Activated naive CD8-positive, alpha-beta T cell treated with anti-CD3 and anti-CD28 coated beads, Interleukin-2, amount 10 ng/mL, durations not matched to agents 7 days and 5 days (primary cell): ENCODE measurements around the gene B4GALT1. TPM values are rescaled to one million over a fixed set of nuclear protein-coding genes. Genes with fewer than 3 reads are reported as not detected.
"Not testable (repeated sequence)": the region's sequence is repeated elsewhere in the genome, so short reads cannot be mapped to it uniquely, and the experiment has no call there.

Experiments
- ATAC-seq: fragments of 150-1000 bp; cut with Tn5 transposase; one replicate; pipeline ENCODE4 v1.10.0; 2021; ENCODE audit warnings: low read depth, moderate library complexity
- POLR2A ChIA-PET: fragments of 350-600 bp; sonication (Branson Sonifier 250); formaldehyde crosslinking; loops from one replicate; lab custom pipeline; 2021; ENCODE audit warnings: antibody characterized with exemption; lab: Charles Lee
- DNase-seq: peaks from one replicate; pipeline ENCODE4 v3.0.0; 2021
- H3K27ac Mint-ChIP-seq: one replicate; pipeline ENCODE4 v1.8.0; 2022; ENCODE audit warnings: mild to moderate bottlenecking, mixed read lengths
- H3K27me3 Mint-ChIP-seq: one replicate; pipeline ENCODE4 v1.8.0; 2022; ENCODE audit warnings: mild to moderate bottlenecking, moderate library complexity, mixed read lengths
- H3K36me3 Mint-ChIP-seq: one replicate; pipeline ENCODE4 v1.8.0; 2021; ENCODE audit warnings: mild to moderate bottlenecking, mixed read lengths
- H3K4me1 Mint-ChIP-seq: one replicate; pipeline ENCODE4 v1.8.0; 2021; ENCODE audit warnings: mixed read lengths
- H3K4me3 Mint-ChIP-seq: one replicate; pipeline ENCODE4 v1.8.0; 2022; ENCODE audit warnings: mild to moderate bottlenecking, moderate library complexity, mixed read lengths
- H3K9me3 Mint-ChIP-seq: one replicate; pipeline ENCODE4 v1.8.0; 2021; ENCODE audit warnings: mixed read lengths
- total RNA-seq, 2 experiments: library from RNA; stranded (reverse); gene quantifications; one replicate each; pipeline ENCODE4 v1.2.3, GENCODE V29; 2021

The B4GALT1 gene
- total RNA-seq, 2 experiments from 2014 or later: 34.6 to 35.7 TPM

DNA sequence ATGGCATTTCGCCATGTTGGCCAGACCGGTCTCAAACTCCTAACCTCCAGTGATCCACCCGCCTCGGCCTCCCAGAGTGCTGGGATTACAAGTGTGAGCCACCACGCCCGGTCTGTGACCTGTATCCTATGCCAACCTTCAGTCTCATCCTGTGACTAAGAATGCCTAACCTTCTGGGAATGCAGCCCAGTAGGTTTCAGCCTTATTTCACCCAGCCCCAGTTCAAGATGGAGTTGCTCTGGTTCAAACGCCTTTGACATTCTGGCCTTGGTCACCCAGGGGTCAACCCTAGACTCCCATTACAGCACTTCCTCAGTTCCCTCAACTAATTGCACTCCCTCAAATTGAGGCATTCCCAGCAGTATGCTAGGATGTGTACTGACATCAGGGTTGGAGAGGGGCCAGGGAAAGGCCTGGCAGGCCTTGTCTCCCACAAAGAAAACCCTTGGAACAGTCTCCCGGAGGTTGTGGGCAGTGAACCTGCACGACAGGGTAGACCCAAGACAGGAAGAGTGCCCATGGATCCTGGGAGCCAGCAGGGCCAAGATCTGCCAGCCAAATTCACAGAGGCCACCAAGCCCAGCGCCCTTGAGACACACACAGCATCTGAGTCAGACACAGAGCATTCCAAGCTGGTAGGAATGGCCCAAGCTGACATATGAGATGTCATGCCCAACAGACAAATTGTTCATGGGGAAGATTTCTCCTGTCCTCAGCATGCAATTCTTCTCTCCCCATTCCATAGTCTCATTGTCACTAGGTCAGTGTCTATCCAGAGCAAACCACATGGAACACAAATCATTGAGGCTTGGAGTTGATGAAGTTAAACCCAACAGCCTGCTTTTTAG lies 65.8 kb downstream of the B4GALT1 start:
- Mint-ChIP-seq H3K9me3 (no peaks in the 10 kb centered on the region), H3K36me3 (no peaks in the 10 kb centered on the region), H3K4me1 (no peaks in the 10 kb centered on the region), H3K27me3 (no peaks in the 10 kb centered on the region), H3K27ac (no peak overlapping the region), H3K4me3 (no peak overlapping the region)
- no peak for ATAC-seq
- no peak for DNase-seq
- POLR2A ChIA-PET: no interaction called here

DNA sequence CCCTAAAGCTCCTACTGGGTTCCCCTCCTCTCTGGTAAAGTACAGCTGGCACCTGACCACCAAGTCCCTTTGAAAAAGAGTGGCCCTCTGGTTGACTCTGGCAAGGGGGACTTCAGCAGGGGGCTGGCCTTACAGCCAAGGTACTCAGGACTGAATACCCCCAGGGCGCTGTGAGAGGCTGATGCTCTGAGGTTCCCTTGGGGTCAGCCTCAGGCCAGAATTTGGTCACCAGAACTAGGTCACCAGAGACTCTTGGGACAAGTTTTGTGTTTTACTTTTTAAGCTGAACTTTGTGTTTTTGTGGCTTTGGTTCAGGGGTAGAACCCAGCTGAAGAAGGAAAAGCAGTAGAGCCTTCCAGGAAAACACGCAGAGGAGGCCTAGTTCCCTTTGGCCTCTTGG lies 67.4 kb downstream of the B4GALT1 start:
- Mint-ChIP-seq H3K9me3 (no peaks in the 10 kb centered on the region), H3K36me3 (no peaks in the 10 kb centered on the region), H3K4me3 (no peak overlapping the region), H3K27ac (no peak overlapping the region), H3K27me3 (no peaks in the 10 kb centered on the region), H3K4me1 (no peaks in the 10 kb centered on the region)
- POLR2A ChIA-PET: no interaction called here
- DNase-seq (no peak), ATAC-seq (no peak)

DNA sequence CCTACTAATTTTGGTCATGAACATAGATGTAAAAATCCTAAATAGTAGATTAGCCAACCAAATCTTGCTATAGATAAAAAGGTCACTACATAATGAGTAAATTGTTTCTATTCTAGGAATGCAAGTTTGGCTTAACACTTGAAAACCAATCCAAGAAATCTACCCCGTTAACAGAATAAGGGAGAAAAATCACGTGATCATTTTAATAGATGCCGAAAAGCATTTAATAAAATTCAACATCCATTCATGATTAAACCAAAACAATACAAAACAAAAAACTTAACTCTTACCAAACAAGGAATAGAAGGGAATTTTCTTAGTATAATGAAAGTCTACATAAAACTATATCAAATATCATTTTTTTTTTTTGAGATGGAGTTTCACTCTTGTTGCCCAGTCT lies 69.9 kb downstream of the B4GALT1 start:
- H3K27me3 Mint-ChIP-seq: no peaks in the 10 kb centered on the region
- H3K4me1 Mint-ChIP-seq: peaks cover 8% of the 10 kb centered on the region
- no peak overlapping the region for H3K4me3 Mint-ChIP-seq
- POLR2A ChIA-PET: no interaction called here
- no peak overlapping the region for H3K27ac Mint-ChIP-seq
- DNase-seq (no peak), ATAC-seq (no peak)
- H3K36me3 Mint-ChIP-seq: no peaks in the 10 kb centered on the region
- H3K9me3 Mint-ChIP-seq: no peaks in the 10 kb centered on the region

DNA sequence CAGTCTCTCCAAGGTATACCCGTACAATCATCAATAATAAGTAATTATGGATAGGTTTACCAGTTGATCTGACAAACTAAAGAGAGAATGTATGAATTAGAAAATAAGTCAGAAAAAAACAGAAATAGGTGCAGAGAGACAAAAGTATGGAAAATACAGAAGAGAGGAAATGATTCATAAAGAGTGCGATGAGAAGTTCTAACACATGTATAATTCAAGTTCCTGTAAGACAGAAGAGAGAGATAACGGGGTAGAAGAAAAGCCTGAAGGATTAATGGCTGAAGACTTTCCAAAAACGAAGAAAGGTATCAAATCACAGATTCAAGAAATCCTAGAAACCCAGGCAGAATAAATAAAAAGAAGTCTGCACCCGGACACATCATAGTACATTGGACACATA lies 74.5 kb downstream of the B4GALT1 start:
- POLR2A ChIA-PET: no interaction called here
- Mint-ChIP-seq H3K9me3 (no peaks in the 10 kb centered on the region), H3K27me3 (peaks cover 11% of the 10 kb centered on the region), H3K36me3 (no peaks in the 10 kb centered on the region), H3K27ac (peak overlapping the region; percentile 50), H3K4me3 (no peak overlapping the region), H3K4me1 (peaks cover 9% of the 10 kb centered on the region)
- DNase-seq: no peak
- ATAC-seq: no peak

DNA sequence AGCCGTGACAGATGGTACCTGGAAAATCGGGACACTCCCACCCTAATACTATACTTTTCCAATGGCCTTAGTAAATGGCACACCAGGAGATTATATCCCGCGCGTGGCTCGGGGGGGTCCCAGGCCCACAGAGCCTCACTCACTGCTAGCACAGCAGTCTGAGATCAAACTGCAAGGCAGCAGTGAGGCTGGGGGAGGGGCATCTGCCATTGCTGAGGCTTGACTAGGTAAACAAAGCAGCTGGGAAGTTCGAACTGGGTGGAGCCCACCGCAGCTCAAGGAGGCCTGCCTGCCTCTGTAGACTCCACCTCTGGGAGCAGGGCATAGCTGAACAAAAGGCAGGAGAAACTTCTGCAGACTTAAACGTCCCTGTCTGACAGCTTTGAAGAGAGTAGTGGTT lies 81.5 kb downstream of the B4GALT1 start:
- H3K27ac Mint-ChIP-seq, ATAC-seq, POLR2A ChIA-PET, H3K9me3 Mint-ChIP-seq, DNase-seq, H3K4me3 Mint-ChIP-seq, H3K36me3 Mint-ChIP-seq: not testable (repeated sequence)
- Mint-ChIP-seq H3K4me1 (peaks cover 14% of the 10 kb centered on the region), H3K27me3 (peaks cover 14% of the 10 kb centered on the region)

DNA sequence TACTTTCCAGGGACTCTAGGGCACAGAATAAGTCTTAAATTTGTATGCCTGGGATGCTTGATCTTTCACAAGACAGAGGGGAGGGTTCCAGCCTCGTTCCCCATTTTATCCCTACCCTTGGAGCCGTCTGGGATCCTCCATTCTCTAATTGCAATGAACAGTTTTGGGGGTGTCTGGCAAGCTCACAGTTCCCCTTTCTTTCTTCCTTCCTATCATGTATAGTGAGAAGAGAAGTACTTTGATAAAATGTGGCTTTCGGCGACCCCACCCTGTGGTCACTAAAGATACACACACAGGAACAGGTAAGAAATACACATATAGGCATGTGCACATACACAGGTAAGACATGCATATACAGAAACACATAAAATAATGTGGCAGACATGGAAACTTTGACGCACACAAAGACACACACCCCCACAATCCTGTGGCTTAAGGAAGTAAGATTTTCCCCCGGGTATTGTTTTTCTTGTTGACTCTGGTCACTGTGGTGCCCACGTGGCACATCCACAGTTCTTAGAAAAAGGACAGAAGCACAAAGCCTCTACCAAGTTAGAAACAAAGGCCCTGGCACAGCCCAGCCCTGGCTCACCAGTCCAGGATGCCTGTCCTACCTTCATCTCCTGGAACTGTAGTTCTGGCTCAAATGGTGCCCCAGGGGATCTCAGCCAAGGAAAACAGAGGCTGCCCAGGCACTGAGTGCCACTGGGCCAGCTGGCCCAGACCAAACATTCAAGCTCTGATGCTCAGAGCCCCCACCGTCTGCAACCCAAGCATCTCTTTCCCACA lies 84.4 kb downstream of the B4GALT1 start:
- H3K4me3 Mint-ChIP-seq: peak overlapping the region; percentile 46
- POLR2A ChIA-PET: interaction anchor here (0.6 to 1.4 kb wide), 2 partner anchors 84 to 119 kb away, joined by 3 to 6 read pairs; partner anchors contain the start of gene B4GALT1
- H3K27ac Mint-ChIP-seq: peak overlapping the region; percentile 58
- ATAC-seq: no peak
- peaks cover 3% of the 10 kb centered on the region for H3K27me3 Mint-ChIP-seq
- DNase-seq: no peak
- H3K4me1 Mint-ChIP-seq: peaks cover 19% of the 10 kb centered on the region
- no peaks in the 10 kb centered on the region for H3K9me3 Mint-ChIP-seq
- H3K36me3 Mint-ChIP-seq: no peaks in the 10 kb centered on the region

DNA sequence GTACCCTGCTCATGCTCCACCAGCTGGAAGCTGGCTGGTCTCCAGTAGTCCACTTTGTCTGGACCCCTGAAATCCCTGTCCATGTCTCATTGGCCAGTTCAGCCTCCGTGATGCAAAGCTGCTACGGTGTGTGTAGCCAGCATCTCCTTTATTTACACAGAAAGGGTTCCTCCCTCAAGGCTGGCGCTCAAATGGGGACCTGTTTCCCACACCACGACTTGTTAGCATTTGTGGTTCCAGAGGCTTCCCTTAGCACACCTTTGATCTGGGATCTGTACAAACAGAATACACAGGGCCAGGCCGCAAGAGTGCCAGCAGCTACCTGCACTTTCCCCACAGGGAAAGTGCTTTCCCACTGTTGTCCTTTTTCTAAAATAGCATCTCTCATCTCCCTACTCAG lies 85.0 kb downstream of the B4GALT1 start:
- Mint-ChIP-seq H3K4me3 (peak overlapping the region; percentile 46), H3K27me3 (no peaks in the 10 kb centered on the region), H3K9me3 (no peaks in the 10 kb centered on the region), H3K36me3 (no peaks in the 10 kb centered on the region), H3K4me1 (peaks cover 23% of the 10 kb centered on the region), H3K27ac (peak overlapping the region; percentile 58)
- ATAC-seq (peak; percentile 15), DNase-seq (no peak)
- POLR2A ChIA-PET: interaction anchor here (0.6 to 1.4 kb wide), 2 partner anchors 85 to 119 kb away, joined by 3 to 6 read pairs; partner anchors contain the start of gene B4GALT1

DNA sequence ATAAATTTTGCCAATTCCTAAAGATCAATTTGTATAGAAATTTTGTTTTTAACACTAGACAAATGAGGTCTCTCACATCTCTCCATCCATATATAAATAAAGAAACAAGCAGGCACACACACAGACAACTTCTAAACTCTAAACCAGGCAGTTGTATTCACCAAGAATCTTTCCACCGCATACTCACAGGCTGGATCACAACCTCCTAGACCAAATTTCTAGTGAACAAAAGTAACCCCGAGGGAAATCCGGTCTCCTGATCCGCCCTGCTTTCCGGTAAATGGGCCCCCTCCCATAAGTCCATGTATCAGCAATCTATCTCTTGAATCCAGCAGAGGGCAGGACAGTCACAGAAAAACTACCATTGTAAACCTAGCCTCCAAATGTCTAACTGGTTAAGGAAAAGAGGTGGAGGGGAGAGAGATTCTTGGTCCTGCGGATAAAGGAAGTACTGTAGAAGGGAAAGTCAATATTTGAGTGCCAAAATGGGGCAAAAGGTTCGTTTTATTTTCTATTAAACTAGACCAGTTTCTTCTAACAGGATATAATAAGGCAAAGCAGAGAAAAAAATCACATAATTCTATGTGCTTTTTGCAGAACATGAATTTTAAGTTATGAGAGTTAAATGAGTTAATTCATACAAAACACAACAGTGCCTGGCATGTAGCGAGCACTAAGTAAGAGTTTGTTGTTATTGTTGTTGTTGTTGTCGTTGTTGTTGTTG lies 85.8 kb downstream of the B4GALT1 start:
- no peaks in the 10 kb centered on the region for H3K9me3 Mint-ChIP-seq
- H3K4me3 Mint-ChIP-seq: no peak overlapping the region
- peaks cover 28% of the 10 kb centered on the region for H3K4me1 Mint-ChIP-seq
- peak; percentile 48 for DNase-seq
- POLR2A ChIA-PET: no interaction called here
- H3K27me3 Mint-ChIP-seq: no peaks in the 10 kb centered on the region
- no peak overlapping the region for H3K27ac Mint-ChIP-seq
- ATAC-seq: peak; percentile 51
- peaks cover 3% of the 10 kb centered on the region for H3K36me3 Mint-ChIP-seq

DNA sequence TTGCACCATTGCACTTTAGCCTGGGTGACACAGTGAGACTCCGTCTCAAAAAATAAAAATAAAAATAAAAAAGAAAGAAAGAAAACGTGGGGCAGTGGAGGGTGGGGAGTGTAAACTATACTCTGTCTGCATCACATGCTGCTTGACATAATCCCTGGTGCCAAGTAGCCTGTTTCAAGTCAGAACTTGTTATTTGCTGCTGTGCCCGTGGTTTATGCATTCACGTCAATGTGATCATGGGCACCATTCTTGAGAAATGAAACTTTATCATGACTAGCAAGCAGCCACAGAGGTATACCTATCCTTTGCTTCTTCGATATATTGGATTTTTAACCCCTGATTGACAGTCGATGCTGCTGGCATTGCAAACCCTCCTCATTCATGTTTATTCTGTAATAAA lies 86.6 kb downstream of the B4GALT1 start:
- Mint-ChIP-seq H3K9me3 (no peaks in the 10 kb centered on the region), H3K27ac (no peak overlapping the region), H3K4me1 (peaks cover 31% of the 10 kb centered on the region), H3K36me3 (peaks cover 3% of the 10 kb centered on the region), H3K27me3 (no peaks in the 10 kb centered on the region), H3K4me3 (no peak overlapping the region)
- ATAC-seq (no peak), DNase-seq (no peak)
- POLR2A ChIA-PET: interaction anchor here (0.6 to 2.4 kb wide), 2 partner anchors 23 to 56 kb away, joined by 4 to 6 read pairs; partner anchors contain the start of gene DNAJA1

DNA sequence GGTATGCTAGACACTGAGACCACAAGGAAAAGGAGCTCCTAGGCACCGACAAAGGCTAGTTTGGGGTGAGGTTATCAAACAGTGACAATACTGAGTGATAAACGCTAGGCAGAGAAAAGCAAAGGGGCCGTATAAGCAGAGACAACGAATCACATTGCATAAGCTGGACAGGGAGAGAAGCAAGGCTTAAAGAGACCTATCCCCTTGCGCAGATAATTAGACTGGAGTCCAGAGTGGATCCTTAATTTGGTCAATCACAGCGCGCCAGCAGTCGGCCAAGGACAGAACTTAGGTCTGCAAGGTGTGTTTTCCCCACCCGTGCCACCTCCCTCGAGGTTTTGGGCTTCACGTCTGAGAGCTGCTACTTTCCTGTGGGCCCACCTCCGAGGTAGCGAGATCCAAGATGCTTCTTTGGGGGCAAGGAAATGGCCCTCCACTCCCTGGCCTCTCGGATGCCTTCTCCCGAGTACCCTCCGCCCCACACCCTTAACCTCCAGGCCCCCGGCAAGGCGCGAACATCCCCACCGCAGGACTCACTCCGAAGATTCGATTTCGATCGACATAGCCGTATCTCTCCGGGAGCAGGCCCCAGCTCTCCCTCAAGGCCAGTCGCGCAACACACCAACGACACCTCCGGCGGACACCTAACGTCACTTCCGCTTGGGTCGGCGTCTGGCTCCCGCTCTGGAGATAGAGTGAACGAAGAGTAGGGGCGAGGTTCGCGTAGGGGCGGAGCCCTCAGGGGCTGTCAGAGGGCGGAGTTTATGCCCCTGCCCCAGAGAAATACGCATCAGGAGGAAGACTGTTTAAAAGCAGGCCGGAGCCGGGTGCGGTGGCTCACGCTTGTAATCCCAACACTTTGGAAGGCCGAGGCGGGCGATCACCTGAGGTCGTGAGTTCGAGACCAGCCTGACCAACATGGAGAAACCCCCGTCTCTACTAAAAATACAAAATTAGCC lies 90.8 kb downstream of the B4GALT1 start, which contains the start of gene SMU1:
Gene SMU1, minus strand, starts transcription at position 629 of the 959 bp plus-strand sequence. Its CDS starts 66 bp downstream, at position 563.
- Mint-ChIP-seq H3K36me3 (peaks cover 9% of the 10 kb centered on the region), H3K4me3 (peak within 1 kb of the TSS; percentile 100), H3K4me1 (peaks cover 22% of the 10 kb centered on the region), H3K27ac (peak within 1 kb of the TSS; percentile 100), H3K9me3 (no peaks in the 10 kb centered on the region), H3K27me3 (no peaks in the 10 kb centered on the region)
- ATAC-seq: peak; percentile 97
- DNase-seq: peak; percentile 91
- POLR2A ChIA-PET: interaction anchor here (0.7 to 3.7 kb wide), 15 partner anchors 8 to 214 kb away, joined by 3 to 31 read pairs (median 5); partner anchors contain the start of genes APTX, B4GALT1, BAG1 and CHMP5

DNA sequence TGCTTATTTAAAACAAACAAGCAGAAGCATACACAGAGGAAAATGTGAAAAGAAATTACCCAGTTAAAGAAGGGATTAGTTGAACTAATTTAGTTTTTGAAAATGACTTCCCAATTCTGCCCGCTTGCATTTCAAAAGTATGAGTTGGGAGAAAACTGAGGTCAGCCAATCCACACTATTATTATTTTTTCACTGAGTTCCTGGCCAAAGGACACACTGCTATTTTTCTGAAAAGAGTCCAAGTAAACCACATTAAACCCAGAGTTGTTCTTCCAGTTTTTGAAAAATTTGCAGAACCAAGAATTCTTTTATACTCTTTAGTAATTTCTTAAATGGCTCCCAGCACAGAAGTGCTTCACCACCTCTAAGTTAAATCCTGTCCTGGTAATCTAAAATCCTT lies 98.1 kb downstream of the B4GALT1 start:
- peaks cover 20% of the 10 kb centered on the region for H3K4me1 Mint-ChIP-seq
- POLR2A ChIA-PET: no interaction called here
- H3K27ac Mint-ChIP-seq: no peak overlapping the region
- H3K4me3 Mint-ChIP-seq: no peak overlapping the region
- H3K9me3 Mint-ChIP-seq: no peaks in the 10 kb centered on the region
- no peak for ATAC-seq
- H3K27me3 Mint-ChIP-seq: no peaks in the 10 kb centered on the region
- DNase-seq: no peak
- H3K36me3 Mint-ChIP-seq: peaks cover 36% of the 10 kb centered on the region
